GM19395 (cell line): ENCODE measurements around the gene ZFAND2B.

Experiments
- ATAC-seq: cut with Tn5 transposase; IDR thresholded peaks from one replicate; pipeline ENCODE4 v1.9.1; 2021; ENCODE audit warnings: mild to moderate bottlenecking, moderate library complexity; ENCODE audit not compliant: unreplicated experiment

Gene ZFAND2B

GRCh38 chr2:219206328-219207133 lies at the start of gene ZFAND2B:
ZFAND2B (plus strand) TSS chr2:219206782; CDS start chr2:219206988, 206 bp downstream.
- ATAC-seq = peak; percentile 95

- ATAC-seq = no peak
Observed at GRCh38 chr2:219157396-219157795, 49.2 kb upstream of the ZFAND2B start.

GRCh38 chr2:219158025-219158424 lies 48.6 kb upstream of the ZFAND2B start:
- no peak for ATAC-seq

GRCh38 chr2:219158586-219158985 lies 48.0 kb upstream of the ZFAND2B start:
- ATAC-seq = no peak

GRCh38 chr2:219159771-219160185 lies 46.8 kb upstream of the ZFAND2B start:
- ATAC-seq = peak; percentile 3

- peak; percentile 89 for ATAC-seq
Observed at GRCh38 chr2:219160186-219161017, 46.2 kb upstream of the ZFAND2B start, which contains the start of gene NHEJ1. NHEJ1 (minus strand) TSS chr2:219160815; CDS start chr2:219158362, 2,453 bp downstream.

- no peak for ATAC-seq
Observed at GRCh38 chr2:219161097-219161496, 45.5 kb upstream of the ZFAND2B start.

GRCh38 chr2:219163156-219163555 lies 43.4 kb upstream of the ZFAND2B start:
- ATAC-seq = no peak

- no peak for ATAC-seq
Observed at GRCh38 chr2:219165058-219165911, 41.3 kb upstream of the ZFAND2B start.

GRCh38 chr2:219167997-219168396 lies 38.6 kb upstream of the ZFAND2B start:
- ATAC-seq = no peak

- ATAC-seq = no peak
Observed at GRCh38 chr2:219168526-219168925, 38.1 kb upstream of the ZFAND2B start.

GRCh38 chr2:219168932-219169331 lies 37.6 kb upstream of the ZFAND2B start:
- no peak for ATAC-seq

- ATAC-seq = no peak
Observed at GRCh38 chr2:219169930-219170654, 36.5 kb upstream of the ZFAND2B start, which contains the start of gene SLC23A3. SLC23A3 (minus strand) TSS chr2:219170029; CDS start chr2:219169984, 45 bp downstream.

- no peak for ATAC-seq
Observed at GRCh38 chr2:219171231-219171651, 35.3 kb upstream of the ZFAND2B start.

- no peak for ATAC-seq
Observed at GRCh38 chr2:219172231-219173154, 34.1 kb upstream of the ZFAND2B start.

- no peak for ATAC-seq
Observed at GRCh38 chr2:219173176-219173575, 33.4 kb upstream of the ZFAND2B start.

- no peak for ATAC-seq
Observed at GRCh38 chr2:219174146-219174545, 32.4 kb upstream of the ZFAND2B start.

- ATAC-seq = no peak
Observed at GRCh38 chr2:219174801-219175200, 31.8 kb upstream of the ZFAND2B start.

GRCh38 chr2:219175486-219175885 lies 31.1 kb upstream of the ZFAND2B start:
- ATAC-seq = no peak
